GM12878 (cell line): ENCODE results near the gene ADAMTS17. TPM values are rescaled to one million over a fixed set of nuclear protein-coding genes. Genes with fewer than 3 reads are reported as not detected.

Experiments
- ATAC-seq: fragments of 200-7000 bp; cut with Tn5 transposase; 3 replicates; pipeline ENCODE4 v1.9.1; 2020; ENCODE audit warnings: mild to moderate bottlenecking, moderate library complexity
- BruUV-seq: library from RNA; stranded (reverse); fragments of 400-500 nt; replicated peaks from 2 replicates; lab custom pipeline; 2021; lab: Mats Ljungman, UMichigan
- CTCF ChIA-PET: fragments of 300-600 bp; sonication (Branson Sonifier 250); formaldehyde crosslinking; extraction: SDS; loops from one replicate; lab custom pipeline; 2021; ENCODE audit warnings: inconsistent platforms; lab: Yijun Ruan, JAX
- POLR2A ChIA-PET: fragments of 350-600 bp; formaldehyde crosslinking; extraction: SDS; loops from one replicate; lab custom pipeline; 2021; ENCODE audit warnings: inconsistent platforms; lab: Charles Lee
- RAD21 ChIA-PET: fragments of 300-600 bp; sonication (Branson Sonifier 250); formaldehyde crosslinking; loops from one replicate; lab custom pipeline; 2023; ENCODE audit warnings: antibody characterized with exemption; ENCODE audit not compliant: unreplicated experiment; lab: Charles Lee
- SMC1A ChIA-PET: fragments of 300-600 bp; sonication (Branson Sonifier 250); formaldehyde crosslinking; loops from one replicate; lab custom pipeline; 2023; ENCODE audit not compliant: unreplicated experiment, uncharacterized antibody; lab: Charles Lee
- DNase-seq: peaks from one replicate; pipeline ENCODE4 v3.0.0-alpha.2; 2011; ENCODE audit warnings: low read depth, low spot score
- FAIRE-seq: peaks from 3 replicates; lab custom pipeline; 2011; peaks lifted over from hg19 to GRCh38; lab: Jason Lieb, UNC
- H2AFZ ChIP-seq: 2 replicates; pipeline ENCODE4 v1.6.0; 2011; ENCODE audit warnings: low read depth, low read length, control low read depth; ENCODE audit not compliant: control insufficient read depth
- H3K27ac ChIP-seq: 2 replicates; pipeline ENCODE4 v1.5.1; 2011; ENCODE audit warnings: control low read depth; ENCODE audit not compliant: control insufficient read depth, insufficient read depth
- H3K27me3 ChIP-seq, 2 experiments: replicated peaks in 1 of 2; 2 replicates each; pipeline versions ENCODE4 v1.6.0 to v1.6.1; 2011; ENCODE audit warnings: low read length in 1 of 2; ENCODE audit not compliant: control insufficient read depth in 2 of 2, insufficient read depth in 2 of 2
- H3K36me3 ChIP-seq, 2 experiments: 2 replicates each; pipeline ENCODE4 v1.5.1; 2011; ENCODE audit warnings: low read length in 1 of 2; ENCODE audit not compliant: control insufficient read depth in 2 of 2, insufficient read depth in 2 of 2
- H3K4me1 ChIP-seq: 2 replicates; pipeline ENCODE4 v1.6.1; 2011; ENCODE audit warnings: mild to moderate bottlenecking, low read length, moderate library complexity, mixed read lengths; ENCODE audit not compliant: control insufficient read depth, insufficient read depth
- H3K4me2 ChIP-seq: 2 replicates; pipeline ENCODE4 v1.6.0; 2011; ENCODE audit warnings: control low read depth; ENCODE audit not compliant: control insufficient read depth, insufficient read depth
- H3K4me3 ChIP-seq: fragments of 200-600 bp; sonication (generic); 2 replicates; pipeline ENCODE4 v1.5.1; 2016
- H3K79me2 ChIP-seq: 2 replicates; pipeline ENCODE4 v1.6.0; 2011; ENCODE audit warnings: low read length; ENCODE audit not compliant: control insufficient read depth, insufficient read depth
- H3K9ac ChIP-seq: 2 replicates; pipeline ENCODE4 v1.8.0; 2011; ENCODE audit warnings: low read length, control low read depth, mixed read lengths; ENCODE audit not compliant: control insufficient read depth, insufficient read depth
- H3K9me3 ChIP-seq: replicated peaks from 3 replicates; pipeline ENCODE4 v1.5.1; 2011; ENCODE audit warnings: mild to moderate bottlenecking, low read length; ENCODE audit not compliant: control insufficient read depth, insufficient read depth
- H4K20me1 ChIP-seq: 2 replicates; pipeline ENCODE4 v1.6.0; 2011; ENCODE audit not compliant: control insufficient read depth, insufficient read depth
- BCL3 ChIP-seq: IDR thresholded peaks from 2 replicates; pipeline ENCODE4 v1.6.1; 2011; ENCODE audit warnings: borderline replicate concordance, low read depth, mild to moderate bottlenecking, moderate library complexity, low read length; ENCODE audit not compliant: insufficient read depth, poor library complexity, severe bottlenecking
- BMI1 ChIP-seq: fragments of 450-650 bp; IDR thresholded peaks from 2 replicates; pipeline ENCODE4 v1.6.1; 2016; ENCODE audit warnings: mild to moderate bottlenecking, moderate library complexity, borderline replicate concordance
- E2F4 ChIP-seq: IDR thresholded peaks from 2 replicates; pipeline ENCODE4 v1.6.1; 2012; ENCODE audit warnings: low read depth, low read length, improper control_type of control experiment
- EED ChIP-seq: sonication (generic); IDR thresholded peaks from 2 replicates; pipeline ENCODE4 v1.6.1; 2016; ENCODE audit warnings: antibody characterized with exemption, low read depth
- ESRRA ChIP-seq: IDR thresholded peaks from 2 replicates; pipeline ENCODE4 v1.6.1; 2012; ENCODE audit warnings: mild to moderate bottlenecking, low read length, improper control_type of control experiment
- ETV6 ChIP-seq, 2 experiments: fragments of 450-650 bp in 1 of 2; IDR thresholded peaks in 1 of 2; conservative IDR thresholded peaks in 1 of 2; 2 replicates each; pipeline ENCODE4 v1.6.1; 2014; ENCODE audit warnings: antibody characterized with exemption in 1 of 2, borderline replicate concordance in 1 of 2, low read depth in 1 of 2, mild to moderate bottlenecking in 1 of 2, moderate library complexity in 1 of 2
- HCFC1 ChIP-seq: fragments of 150-350 bp; IDR thresholded peaks from 2 replicates; pipeline ENCODE4 v1.6.1; 2014; ENCODE audit warnings: low read length
- HDGF ChIP-seq: fragments of 450-650 bp; IDR thresholded peaks from 2 replicates; pipeline ENCODE4 v1.6.1; 2016; ENCODE audit warnings: antibody characterized with exemption
- NFYA ChIP-seq: IDR thresholded peaks from 2 replicates; pipeline ENCODE4 v1.6.1; 2011; ENCODE audit warnings: low read depth, mild to moderate bottlenecking, low read length, improper control_type of control experiment, borderline replicate concordance
- NR2C1 ChIP-seq: fragments of 450-650 bp; IDR thresholded peaks from 2 replicates; pipeline ENCODE4 v1.6.1; 2017; ENCODE audit warnings: antibody characterized with exemption, mild to moderate bottlenecking, moderate library complexity
- NRF1 ChIP-seq: conservative IDR thresholded peaks from 2 replicates; pipeline ENCODE4 v1.6.1; 2011; ENCODE audit warnings: mild to moderate bottlenecking, low read depth, low read length, improper control_type of control experiment
- RCOR1 ChIP-seq: conservative IDR thresholded peaks from 2 replicates; pipeline ENCODE4 v1.6.1; 2012; ENCODE audit warnings: low read depth, low read length, improper control_type of control experiment
- SMAD5 ChIP-seq: IDR thresholded peaks from 2 replicates; pipeline ENCODE4 v1.6.1; 2016; ENCODE audit warnings: antibody characterized with exemption, low read depth
- SUZ12 ChIP-seq: fragments of 200-600 bp; sonication (generic); IDR thresholded peaks from one replicate; pipeline ENCODE4 v1.6.1; 2018; ENCODE audit warnings: antibody characterized with exemption, mild to moderate bottlenecking; ENCODE audit not compliant: unreplicated experiment
- TAF1 ChIP-seq: IDR thresholded peaks from 2 replicates; pipeline ENCODE4 v1.6.1; 2011; ENCODE audit warnings: mild to moderate bottlenecking, low read depth, low read length, borderline replicate concordance
- ZBTB33 ChIP-seq: fragments of 450-650 bp; IDR thresholded peaks from 2 replicates; pipeline ENCODE4 v1.6.1; 2017; ENCODE audit warnings: mild to moderate bottlenecking
- WGBS: methylation state at CpG from one replicate; pipeline ENCODE4 v1.1.6; 2016; ENCODE audit warnings: low lambda C conversion rate; ENCODE audit not compliant: insufficient replicate concordance, insufficient coverage; ENCODE audit errors: missing lambda C conversion rate; 5-methylcytosine and 5-hydroxymethylcytosine counted together
- in situ Hi-C: fragments of 300-500 bp; cut with MboI; formaldehyde crosslinking; loops from 9 replicates; pipeline ENCODE4 v1.14.3; 2018; ENCODE audit warnings: mixed read lengths
- intact Hi-C: fragments of 100-400 bp; cut with micrococcal nuclease; formaldehyde crosslinking; loops from one replicate; pipeline ENCODE4 v1.14.2; 2022; ENCODE audit not compliant: unreplicated experiment
- polyA plus RNA-seq, 11 experiments: library from polyadenylated mRNA; depleted of rRNA in 4 of 11; unstranded in 6 of 11; stranded (reverse) in 5 of 11; fragments of >200 nt; fragmentation: Nextera tagmentation in 4 of 11; fragmentation: Illumina TruSeq in 1 of 11; extraction: Ambion mirVana in 4 of 11; extraction: Trizol in 1 of 11; gene quantifications; 1 replicate in 1 of 11; 2 replicates in 10 of 11; pipeline versions ENCODE4 v1.2.1 to v1.2.3, GENCODE V29; 2011 to 2016; ENCODE audit warnings: inconsistent platforms in 2 of 11, missing spikeins in 2 of 11, low read depth in 1 of 11
- total RNA-seq, 4 experiments: library from RNA; depleted of rRNA in 3 of 4; stranded (reverse); fragments of >200 nt in 3 of 4; fragmentation: Illumina TruSeq in 1 of 4; extraction: Trizol in 1 of 4; gene quantifications; 2 replicates each; pipeline versions ENCODE4 v1.2.1 to v1.2.3, GENCODE V29; 2013 to 2021

ADAMTS17 gene
- total and polyA plus RNA-seq, 10 of the 15 experiments (the other 5 are each of a cell fraction or from before 2014, with no cell fraction given), result 0.04 to 0.50 (median 0.10) TPM; not detected in 4

GRCh38 chr15:100075229-100075628, 266.5 kb downstream of the ADAMTS17 start:
- H3K79me2 ChIP-seq, result no peaks in the 10 kb centered on the region
- intact Hi-C loops, result no loop called here
- no peak overlapping the region for H3K4me3 ChIP-seq
- SMC1A ChIA-PET, result no interaction called here
- no peak for TF ChIP-seq TAF1
- no peak for TF ChIP-seq HCFC1
- no peak for TF ChIP-seq ESRRA
- no peak for TF ChIP-seq SUZ12
- TF ChIP-seq BMI1, result no peak
- TF ChIP-seq E2F4, result no peak
- TF ChIP-seq RCOR1, result no peak
- no peak for TF ChIP-seq HDGF
- no peak for TF ChIP-seq ZBTB33
- TF ChIP-seq SMAD5, result no peak
- no peak for TF ChIP-seq ETV6 (conservative IDR thresholded peaks at IDR 0.05 in 1 of 2, IDR thresholded peaks at IDR 0.05 in 1 of 2; ENCODE audit: borderline replicate concordance in 1 of 2, low read depth in 1 of 2)
- TF ChIP-seq NFYA, result no peak
- TF ChIP-seq BCL3, result no peak
- TF ChIP-seq NRF1, result no peak
- TF ChIP-seq NR2C1, result no peak
- no peak for TF ChIP-seq EED
- no peak overlapping the region for H3K9ac ChIP-seq
- ATAC-seq (no peak), DNase-seq (no peak), FAIRE-seq (no peak)
- no peaks in the 10 kb centered on the region for H3K27me3 ChIP-seq
- H3K9me3 ChIP-seq, result no peaks in the 10 kb centered on the region
- no TSS peak for BruUV-seq
- no peaks in the 10 kb centered on the region for H3K4me1 ChIP-seq
- H4K20me1 ChIP-seq, result no peaks in the 10 kb centered on the region
- RAD21 ChIA-PET, result no interaction called here
- no peaks in the 10 kb centered on the region for H3K36me3 ChIP-seq
- no peak overlapping the region for H2AFZ ChIP-seq
- CTCF ChIA-PET, result no interaction called here
- in situ Hi-C loops, result no loop called here
- whole genome bisulfite sequencing, result 36% methylated on average over 1 of the region's 1 CpG
- H3K4me2 ChIP-seq, result no peak overlapping the region
- POLR2A ChIA-PET, result no interaction called here
- H3K27ac ChIP-seq, result no peak overlapping the region
